Activated CD4-positive, alpha-beta T cell treated with anti-CD3 and anti-CD28 coated beads, Interleukin-2, Interleukin-4, amounts not matched to agents 100 ng/mL and 50 ng/mL, durations not matched to agents 16 hours and 8 hours (primary cell): ENCODE measurements around the gene ZNF30.
"Not testable (repeated sequence)": the region's sequence is repeated elsewhere in the genome, so short reads cannot be mapped to it uniquely, and the experiment has no call there.

ENCODE experiments used
- DNase-seq: peaks from one replicate; pipeline ENCODE4 v3.0.0-alpha.2; 2020; ENCODE audit warnings: low spot score

ZNF30 gene

GRCh38 chr19:34926685-34927375, at the start of gene ZNF30:
Gene ZNF30, plus strand, starts transcription at chr19:34926903. Its CDS starts 3,045 bp downstream, at chr19:34929948.
- peak; percentile 82 for DNase-seq

DNA sequence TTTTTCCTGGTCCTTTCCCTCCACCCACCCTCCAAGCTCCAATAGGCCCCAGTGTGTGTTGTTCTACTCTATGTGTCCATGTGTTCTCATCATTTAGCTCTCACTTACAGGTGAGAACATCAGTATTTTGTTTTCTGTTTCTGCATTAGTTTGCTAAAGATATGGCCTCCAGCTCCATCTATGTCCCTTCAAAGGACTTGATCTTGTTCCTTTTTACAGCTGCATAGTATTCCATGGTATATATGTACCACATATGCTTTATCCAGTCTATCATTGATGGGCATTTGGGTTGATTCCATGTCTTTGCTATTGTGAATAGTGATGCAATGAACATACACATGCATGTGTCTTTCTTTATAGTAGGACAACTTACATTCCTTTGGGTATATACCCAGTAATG, 47.1 kb upstream of the ZNF30 start:
- no peak for DNase-seq

GRCh38 chr19:34880034-34880433, 46.7 kb upstream of the ZNF30 start:
- no peak for DNase-seq

GRCh38 chr19:34881982-34882381, 44.7 kb upstream of the ZNF30 start:
- no peak for DNase-seq

DNA sequence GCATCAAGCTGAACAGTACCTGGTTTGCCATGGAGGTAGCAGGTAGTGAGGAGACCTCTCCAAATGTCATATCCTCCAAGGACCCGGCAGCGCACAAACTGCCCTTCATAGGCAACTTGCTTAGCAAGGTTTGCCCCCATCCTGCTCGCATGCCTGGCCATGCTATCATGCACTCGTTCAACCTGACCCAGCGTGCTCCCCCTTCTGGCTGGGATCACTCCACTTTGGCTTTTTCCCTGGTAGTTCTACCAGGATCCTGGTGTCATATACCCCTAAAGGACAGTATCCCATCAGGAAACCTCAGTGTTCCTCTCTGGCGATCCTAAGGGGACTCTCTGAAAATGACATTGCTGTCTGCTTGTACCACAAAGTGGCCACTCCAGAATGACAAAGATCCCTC, 38.6 kb upstream of the ZNF30 start:
- DNase-seq = no peak

DNA sequence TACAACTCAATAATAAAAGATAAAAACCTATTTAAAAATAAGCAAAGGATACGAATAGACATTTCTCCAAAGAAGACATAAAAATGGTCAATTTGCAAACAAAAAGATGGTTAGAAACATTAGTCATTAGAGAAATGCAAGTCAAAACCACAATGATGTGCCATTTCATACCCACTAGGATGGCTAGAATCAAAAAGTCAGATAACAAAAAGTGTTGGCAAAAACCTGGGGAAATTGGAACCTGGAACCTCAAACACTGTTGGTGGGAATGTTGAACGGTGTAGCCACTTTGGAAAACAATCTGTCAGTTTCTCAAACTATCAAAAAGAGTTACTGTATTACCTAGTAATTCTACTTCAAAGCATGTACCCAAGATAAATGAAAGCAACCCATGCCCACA, 26.5 kb upstream of the ZNF30 start:
- no peak for DNase-seq

DNA sequence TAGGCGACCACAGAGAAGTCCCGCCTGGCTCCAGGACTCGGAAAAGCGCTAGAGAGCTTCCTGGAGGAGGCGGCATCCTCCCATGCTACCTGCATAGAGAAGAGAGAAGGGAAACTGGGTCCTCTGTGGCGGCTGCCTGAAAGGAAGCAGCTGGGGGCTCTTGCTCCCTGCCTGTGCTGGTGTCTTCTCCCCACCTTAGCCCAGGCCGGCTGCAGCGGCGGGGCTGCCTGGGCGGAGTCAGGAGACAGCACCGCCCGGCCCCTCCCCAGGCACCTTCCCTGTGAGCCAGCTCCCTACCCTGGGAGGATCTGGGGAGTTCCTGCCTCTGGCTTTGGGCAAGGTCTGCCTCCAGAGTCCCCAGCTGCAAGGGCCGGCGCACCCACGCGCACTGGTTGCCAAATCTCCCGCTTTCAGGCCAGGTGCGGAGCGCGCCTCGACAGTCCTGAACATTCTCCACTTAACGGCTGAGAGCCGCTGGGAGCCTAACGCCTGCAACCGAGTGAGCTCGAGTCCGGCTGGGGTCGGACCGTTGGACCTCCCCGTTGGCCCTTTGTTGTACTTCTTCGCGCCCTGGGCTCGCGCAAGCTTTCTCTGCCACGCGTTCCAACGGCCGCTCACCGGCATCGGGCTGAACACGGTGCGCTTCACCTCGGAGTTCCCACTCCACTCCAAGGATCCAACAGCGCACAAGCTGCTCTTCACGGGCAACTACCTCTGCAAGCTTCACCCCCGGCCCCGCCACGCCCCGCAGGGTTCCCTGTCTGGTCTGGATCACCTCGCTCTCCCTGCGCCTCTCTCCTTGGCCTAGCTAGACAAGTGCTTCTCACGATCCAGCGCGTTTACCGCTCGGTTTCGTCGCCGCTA, 21.8 kb upstream of the ZNF30 start:
- DNase-seq = no peak

DNA sequence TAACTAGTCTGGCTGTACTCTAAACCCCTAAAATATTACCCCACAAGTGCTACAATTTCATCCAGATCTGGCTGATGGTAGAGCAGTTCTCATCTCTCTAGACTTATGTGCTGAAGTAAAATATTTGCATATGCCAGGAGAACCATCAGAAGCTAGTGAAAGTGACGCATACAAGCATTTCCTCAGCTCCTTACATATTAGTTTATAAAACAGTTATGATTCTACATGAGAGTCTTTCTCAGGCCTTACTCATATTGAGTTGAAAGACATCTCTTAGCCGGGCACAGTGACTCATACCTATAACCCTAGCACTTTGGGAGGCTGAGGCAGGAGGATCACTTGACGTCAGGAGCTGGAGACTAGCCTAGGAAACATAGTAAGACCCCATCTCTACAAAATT, 15.9 kb upstream of the ZNF30 start:
- DNase-seq = no peak

DNA sequence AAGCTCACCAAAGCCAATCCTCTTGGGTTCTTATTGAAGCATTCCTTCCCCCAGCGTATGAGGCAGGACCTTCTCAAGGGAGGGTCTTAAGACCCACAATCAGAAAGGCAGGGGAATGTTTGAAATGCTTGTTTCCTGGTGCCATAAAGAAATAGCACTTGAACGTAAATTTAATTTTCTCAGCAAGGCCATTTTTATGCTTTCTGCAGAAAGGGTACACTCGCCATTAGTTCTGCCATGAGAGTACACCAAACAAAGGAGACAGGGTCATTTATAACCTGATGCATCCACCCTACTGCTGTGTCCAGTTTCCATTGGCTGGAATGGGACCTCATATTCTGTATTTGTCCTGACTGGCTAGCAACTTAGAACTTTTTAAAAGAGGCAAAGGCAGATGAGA, 9.6 kb upstream of the ZNF30 start:
- DNase-seq = not testable (repeated sequence)

- DNase-seq = no peak
These were observed 8.5 kb upstream of the ZNF30 start for GRCh38 chr19:34918190-34918589.

- DNase-seq = not testable (repeated sequence)
These were observed 6.5 kb upstream of the ZNF30 start for GRCh38 chr19:34920090-34920786.

DNA sequence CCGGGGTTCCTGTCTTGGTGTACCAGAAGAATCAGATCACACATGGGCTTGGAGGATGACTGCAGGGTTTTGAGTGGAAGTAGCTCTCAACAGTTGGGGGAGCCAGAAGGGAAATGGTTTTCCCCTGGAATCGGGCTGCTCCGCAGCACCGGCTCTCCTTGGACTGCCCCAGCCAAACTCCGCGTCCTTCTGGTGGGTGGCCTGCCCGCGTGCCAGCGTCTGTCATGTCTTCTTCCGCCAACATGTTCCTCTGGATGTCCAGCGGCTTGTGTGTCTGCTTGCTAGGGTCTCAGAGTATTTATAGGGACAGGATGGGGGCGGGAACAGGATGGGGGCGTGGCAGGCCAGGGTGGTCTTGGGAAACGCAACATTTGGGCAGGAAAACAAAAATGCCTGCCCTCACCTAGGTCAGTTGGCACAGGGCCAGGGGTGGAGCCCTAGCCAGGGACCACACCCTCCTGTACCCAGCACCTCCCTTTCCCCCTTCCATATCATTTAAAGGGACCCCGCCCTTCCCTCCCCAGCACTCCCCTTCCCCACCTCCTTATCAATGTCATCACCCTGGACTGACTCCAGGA, 1.3 kb upstream of the ZNF30 start:
- DNase-seq = no peak

GRCh38 chr19:34926361-34926684, 380 bp upstream of the ZNF30 start:
- DNase-seq = no peak

DNA sequence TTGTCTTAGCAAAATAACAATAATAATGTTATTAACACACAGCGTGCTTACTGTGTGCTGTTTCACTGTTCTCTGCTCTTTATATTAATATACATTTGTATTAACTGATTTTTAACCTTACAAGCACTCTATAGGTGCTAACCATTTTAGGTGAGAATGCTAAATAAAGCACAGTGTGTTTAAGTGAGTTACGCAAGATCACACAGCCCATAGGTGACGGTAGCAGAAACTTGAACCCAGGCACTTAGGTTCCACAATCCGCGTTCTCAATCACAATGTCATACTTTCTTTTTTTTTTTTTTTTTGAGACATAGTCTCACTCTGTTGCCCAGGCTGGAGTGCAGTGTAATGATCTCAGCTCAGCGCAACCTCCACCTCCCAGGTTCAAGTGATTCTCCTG, 5.8 kb downstream of the ZNF30 start:
- no peak for DNase-seq

GRCh38 chr19:34936184-34936583, 9.5 kb downstream of the ZNF30 start:
- no peak for DNase-seq

DNA sequence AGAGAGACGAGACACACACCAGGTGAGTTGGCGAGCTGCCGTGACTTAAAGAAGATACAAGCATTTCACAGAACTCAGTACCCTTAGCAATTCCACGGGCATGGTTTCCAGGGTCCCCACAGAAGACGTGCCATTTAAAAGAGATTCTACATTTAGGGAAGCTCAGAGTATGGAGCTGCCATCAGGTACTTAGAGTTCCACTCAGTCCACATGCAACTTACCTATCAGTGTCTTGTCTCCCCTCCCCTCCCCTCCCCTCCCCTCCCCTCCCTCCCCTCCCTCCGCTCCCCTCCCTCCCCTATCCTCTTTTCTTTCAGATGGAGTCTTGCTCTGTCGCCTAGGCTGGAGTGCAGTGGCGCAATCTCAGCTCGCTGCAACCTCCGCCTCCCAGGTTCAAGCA, 12.2 kb downstream of the ZNF30 start:
- no peak for DNase-seq

GRCh38 chr19:34943861-34944573, 17.3 kb downstream of the ZNF30 start:
- no peak for DNase-seq

GRCh38 chr19:34953092-34953491, 26.4 kb downstream of the ZNF30 start:
- DNase-seq = no peak

DNA sequence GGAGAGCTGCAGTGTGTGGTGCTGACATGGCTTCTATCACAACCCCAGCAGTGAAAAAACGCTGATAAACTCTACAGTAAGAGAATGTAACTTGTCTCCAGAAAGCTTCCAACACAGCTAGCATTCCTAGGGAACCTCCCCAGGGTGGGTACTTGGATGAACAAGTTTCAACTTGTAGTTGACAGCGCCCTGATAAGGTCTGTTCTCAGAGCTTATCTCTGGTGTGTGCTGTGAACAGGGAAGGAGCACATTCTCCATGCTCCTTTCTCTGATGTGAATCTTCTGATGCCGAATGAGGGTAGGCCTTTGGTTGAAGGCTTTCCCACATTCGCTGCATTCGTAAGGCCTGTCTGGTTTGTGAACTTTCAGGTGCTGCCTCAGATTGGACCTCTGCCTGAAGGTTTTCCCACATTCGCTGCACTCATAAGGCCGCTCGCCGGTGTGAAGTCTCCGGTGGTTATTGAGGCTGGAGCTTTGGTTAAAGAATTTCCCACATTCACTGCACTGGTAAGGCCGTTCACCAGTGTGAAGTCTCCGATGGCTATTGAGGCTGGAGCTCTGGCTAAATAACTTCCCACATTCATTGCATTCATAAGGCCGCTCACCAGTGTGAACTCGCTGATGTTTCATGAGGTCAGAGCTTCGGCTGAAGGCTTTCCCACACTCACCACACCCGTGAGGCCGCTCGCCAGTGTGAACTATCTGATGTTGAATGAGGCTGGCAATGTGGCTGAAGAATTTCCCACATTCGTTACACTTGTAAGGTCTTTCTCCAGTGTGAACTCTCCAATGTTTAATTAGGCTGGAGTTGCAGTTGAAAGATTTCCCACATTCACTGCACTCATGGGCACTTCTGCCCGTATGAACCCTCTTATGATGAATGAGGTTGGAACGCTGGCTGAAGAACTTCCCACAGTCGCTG, 31.4 kb downstream of the ZNF30 start:
- no peak for DNase-seq

- no peak for DNase-seq
These were observed 32.3 kb downstream of the ZNF30 start for GRCh38 chr19:34959021-34959420.
